Activated CD8-positive, alpha-beta memory T cell treated with anti-CD3 and anti-CD28 coated beads, Interleukin-2, amount 50 U/mL, for 1 hour (primary cell): ENCODE results near the gene PALD1.

Experiments
- DNase-seq: peaks from one replicate; pipeline ENCODE4 v3.0.0-alpha.2; 2020; ENCODE audit errors: extremely low read depth

Gene PALD1

DNA sequence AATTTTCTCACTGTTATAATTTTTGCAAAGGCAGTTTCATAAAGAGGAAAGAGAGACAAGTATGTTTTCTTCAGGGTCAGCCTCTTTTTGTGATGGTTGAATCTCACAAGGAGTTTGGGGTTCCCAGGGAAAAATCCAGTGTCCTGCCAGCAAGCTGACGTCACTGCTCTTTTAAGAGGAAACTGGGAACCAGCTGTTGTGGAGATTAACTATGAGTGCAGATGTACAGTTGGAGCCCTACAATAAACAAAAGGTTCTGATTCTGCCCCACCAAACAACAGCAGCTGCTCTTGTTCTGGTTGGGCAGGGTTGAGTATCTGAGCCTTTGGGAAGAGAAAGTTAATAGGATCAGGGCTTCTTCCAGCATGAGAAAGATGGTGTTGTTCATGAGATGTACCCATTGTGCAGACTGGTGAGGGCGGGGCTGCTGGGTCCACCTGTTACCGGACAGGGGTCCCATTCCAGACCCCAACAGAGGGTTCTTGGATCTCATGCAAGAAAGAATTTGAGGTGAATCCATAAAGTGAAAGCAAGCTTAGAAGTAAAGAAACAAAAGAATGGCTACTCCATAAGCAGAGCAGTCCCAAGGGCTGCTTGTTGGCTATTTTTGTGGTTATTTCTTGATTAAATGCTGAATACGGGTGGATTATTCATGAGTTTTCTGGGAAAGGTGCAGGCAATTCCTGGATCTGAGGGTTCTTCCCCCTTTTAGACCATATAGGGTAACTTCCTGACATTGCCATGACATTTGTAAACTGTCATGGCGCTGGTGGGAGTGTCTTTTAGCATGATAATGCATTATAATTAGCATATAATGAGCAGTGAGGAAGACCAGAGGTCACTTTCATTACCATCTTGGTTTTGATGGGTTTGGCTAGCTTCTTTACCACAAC, 111.4 kb downstream of the PALD1 start:
- DNase-seq: no peak

DNA sequence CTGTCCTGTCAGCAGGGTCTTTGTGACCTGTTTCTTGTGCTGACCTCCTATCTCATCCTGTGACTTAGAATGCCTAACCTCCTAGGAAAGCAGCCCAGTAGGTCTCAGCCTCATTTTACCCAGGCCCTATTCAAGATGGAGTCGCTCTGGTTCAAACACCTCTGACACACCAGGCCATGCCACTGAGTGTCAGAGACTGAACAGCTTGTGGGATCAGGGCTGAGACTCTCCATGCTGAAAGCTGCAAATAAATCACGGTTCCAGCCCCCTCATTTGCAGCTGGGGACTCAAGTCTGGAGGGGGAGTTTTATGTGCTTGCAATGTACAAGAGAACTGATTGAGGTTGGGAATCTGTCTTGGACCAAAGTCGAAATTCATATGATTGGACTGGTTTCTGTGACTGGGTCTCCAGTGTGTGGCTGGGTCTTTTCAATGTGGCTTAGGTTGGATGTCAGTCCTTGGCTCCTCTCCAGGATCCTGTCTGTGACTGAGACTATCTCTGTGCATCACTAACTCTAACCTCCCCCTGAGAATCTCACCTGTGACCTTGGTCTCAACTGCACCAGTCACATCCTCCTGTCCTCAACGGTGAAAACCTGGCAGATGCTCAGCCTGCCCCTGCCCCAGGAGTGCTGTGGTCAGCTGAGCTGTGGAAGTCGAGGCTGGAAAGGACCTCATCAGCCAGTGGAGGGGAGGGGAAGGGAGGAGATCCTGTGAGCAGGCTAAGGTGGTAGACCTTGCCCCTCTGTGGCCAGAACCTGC, 112.3 kb downstream of the PALD1 start:
- no peak for DNase-seq

DNA sequence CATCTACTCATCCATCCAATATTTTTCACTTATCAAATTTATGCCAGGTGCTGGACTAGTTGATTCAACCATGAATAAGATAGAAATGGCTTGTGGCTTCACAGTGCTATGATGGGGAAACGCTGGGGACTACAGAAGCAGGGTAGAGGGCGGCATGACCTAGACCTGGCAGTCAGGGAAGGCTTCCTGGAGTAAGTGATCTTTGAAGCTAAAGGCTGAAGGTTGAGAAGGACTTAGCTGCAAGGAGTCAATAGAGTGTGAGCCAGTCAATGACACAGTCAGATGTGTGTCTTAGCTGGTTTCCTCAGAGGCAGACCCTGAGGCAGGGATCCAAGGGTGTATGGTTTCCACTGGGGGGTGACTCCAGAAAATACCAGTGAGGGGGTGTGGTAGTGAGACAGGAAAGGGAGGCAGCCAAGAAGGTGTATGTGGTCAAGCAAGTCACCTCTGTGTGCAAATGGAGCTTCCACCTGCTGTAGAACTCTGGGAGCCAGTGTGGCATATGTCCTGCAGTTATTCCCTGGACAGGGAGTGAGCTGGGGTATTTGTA, 113.7 kb downstream of the PALD1 start:
- DNase-seq: no peak

DNA sequence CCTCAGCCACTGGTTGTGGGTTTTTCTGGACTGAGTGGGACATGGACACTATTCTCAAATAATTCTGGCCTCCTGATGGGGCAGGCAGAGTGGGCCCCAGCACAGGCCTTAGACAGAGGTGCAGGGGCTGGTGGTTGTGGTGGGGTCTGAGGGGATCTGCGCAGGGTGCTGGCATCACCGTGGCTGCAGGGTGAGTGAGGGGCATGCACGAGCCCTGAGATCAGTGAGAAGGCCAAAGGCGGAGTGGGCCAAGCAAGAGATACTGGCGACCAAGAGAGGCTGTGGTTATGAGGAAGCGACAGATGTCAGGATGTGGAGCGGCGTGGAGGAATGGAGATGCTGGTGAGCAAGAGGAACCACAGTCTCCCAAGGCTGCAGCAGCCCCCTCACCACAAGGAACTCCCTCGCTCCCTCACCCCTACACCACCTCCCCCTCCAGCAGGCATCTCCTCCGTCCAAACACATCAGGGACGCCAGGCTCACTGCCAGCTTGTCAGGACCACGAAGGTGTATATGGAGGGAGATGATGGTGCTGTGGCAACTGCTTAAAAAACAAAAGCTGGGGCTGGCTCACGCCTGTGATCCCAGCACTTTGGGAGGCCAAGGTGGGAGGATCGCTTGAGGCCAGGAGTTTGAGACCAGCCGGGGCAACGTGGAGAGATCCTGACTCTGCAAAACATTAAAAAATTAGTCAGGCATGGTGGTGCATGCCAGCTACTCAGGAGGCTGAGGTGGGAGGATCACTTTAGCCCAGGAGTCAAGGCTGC, 114.4 kb downstream of the PALD1 start:
- DNase-seq: no peak

DNA sequence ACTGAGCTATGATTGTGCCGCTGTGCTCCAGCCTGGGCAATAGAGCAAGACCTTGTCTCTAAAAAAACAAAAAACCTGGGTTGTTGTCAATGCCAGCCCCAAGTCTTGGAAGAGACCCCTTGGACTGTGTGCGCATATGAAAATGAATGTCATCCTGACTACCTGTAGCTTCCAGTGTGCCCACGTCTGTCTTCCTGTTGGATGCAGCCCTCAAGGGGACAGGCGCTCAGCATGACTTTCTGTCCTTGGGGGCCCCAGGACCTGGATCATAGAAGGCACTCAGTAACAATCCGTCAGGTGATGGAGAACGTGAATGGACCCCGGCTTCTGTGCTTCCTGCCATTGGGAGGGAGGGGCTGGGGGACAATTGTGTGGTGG, 114.9 kb downstream of the PALD1 start:
- no peak for DNase-seq

DNA sequence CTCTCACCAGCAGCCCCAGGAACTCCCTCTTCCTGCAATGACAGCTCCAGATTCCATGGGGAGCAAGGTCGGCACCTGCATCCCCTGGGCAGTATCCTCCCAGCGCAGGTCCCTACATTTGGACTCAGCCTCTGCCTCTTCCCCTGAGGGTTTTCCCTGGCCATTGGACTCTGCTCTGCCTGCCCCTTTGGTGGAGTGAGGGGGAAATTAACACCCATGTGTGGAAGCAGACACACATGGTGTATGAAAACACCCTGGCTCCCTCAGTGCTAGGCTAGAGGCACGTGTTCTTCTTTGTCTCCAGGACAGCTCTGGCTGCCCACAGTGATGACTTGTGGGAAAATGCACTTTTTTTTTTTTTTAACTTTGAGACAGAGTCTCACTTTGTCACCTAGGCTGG, 115.6 kb downstream of the PALD1 start:
- no peak for DNase-seq

DNA sequence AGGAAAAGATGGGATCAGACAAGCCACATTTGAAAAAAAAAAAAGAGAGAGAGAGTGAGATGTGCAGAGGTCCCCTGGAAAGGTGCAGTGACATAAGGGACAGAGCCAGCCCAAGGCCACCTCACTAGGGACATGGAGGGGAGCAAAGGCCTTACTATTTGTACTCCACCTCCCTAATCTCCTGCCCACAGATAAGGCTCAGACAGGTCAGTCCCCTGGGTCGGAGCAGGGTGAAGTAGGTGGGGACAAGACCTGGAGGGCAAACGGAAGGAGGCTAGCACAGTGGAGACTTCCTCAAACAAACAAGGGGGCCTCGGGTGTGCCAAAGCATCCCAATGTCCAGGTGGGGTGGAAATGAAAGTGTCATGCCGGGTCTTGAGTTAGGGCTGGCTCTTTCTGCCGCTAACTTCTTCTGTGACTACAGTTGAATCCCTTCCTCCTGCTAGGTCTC, 117.0 kb downstream of the PALD1 start:
- no peak for DNase-seq

DNA sequence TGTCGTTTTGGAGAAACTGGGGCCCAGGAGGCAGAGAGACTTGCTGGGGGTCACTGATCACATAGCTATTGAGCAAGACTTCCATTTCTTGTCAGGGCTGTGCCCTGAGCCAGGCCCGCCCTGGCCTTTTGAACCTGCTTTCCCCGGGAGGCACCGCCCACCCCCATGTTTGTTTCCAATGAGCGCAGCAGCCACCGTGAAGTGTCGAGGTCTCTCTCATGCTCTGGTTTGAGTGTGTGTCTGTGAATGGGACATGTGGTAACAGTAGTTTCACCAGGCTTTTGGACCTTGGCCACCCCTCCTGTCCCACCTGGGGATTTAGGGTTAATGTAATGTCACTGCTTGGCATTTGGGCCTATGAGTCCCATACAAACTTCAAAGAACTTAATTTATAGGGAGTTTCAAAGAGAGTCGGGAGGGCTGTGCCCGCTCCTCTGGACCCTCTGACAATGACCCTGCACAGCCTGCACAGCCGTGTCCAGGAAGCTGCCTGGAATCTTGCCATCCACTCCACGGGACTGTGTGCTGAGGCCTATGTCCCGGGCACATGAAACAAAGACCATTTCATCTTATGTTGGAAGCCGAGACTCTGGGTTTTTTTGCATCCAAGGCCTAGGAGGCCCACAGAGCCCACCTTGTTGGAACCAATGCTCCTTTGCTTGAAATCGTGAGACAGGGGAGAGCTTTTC, 117.7 kb downstream of the PALD1 start:
- DNase-seq: no peak

DNA sequence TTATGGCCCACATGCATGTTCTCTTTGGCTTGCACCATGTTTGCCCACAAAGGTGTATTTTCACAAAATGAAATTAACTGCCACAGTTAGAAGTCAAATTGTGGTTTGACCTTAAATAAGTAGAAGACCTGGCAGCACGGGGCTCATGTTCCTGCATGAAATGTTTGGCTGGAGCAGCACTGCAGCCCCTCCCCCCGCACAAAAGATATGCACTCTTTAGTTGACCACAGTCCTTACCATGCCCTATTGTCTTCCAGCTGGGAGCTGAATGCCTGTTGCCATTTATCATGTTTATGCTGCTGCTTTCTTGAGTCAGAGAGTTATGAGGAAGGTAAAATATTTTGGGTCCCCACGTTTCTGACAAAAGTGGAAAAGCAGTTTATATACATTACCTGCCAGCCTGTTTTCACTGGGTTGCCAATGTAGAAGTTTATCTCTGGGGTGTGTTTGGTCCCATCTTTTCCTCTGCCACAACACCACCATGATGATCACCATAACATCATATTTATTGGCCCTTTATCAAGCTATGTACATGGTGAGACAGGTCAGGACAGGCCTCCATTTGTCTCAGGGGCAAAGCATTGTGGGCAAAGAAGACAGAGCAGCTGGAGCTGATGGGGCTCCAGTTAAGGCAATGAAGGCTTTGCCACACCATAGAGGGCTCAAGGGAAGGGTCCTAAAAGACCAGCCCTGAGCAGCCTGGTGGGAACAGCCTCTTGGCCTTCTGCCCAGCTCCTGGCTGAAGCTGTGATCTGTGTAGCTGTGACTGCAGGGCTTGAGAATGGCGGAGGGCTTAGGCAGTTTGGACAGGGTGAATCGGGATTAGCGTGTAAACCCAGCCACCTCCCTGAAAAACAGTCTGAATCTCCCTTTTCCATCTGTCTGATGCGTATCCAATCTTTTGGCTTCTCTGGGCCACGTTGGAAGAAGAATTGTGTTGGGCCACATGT, 118.6 kb downstream of the PALD1 start:
- no peak for DNase-seq

DNA sequence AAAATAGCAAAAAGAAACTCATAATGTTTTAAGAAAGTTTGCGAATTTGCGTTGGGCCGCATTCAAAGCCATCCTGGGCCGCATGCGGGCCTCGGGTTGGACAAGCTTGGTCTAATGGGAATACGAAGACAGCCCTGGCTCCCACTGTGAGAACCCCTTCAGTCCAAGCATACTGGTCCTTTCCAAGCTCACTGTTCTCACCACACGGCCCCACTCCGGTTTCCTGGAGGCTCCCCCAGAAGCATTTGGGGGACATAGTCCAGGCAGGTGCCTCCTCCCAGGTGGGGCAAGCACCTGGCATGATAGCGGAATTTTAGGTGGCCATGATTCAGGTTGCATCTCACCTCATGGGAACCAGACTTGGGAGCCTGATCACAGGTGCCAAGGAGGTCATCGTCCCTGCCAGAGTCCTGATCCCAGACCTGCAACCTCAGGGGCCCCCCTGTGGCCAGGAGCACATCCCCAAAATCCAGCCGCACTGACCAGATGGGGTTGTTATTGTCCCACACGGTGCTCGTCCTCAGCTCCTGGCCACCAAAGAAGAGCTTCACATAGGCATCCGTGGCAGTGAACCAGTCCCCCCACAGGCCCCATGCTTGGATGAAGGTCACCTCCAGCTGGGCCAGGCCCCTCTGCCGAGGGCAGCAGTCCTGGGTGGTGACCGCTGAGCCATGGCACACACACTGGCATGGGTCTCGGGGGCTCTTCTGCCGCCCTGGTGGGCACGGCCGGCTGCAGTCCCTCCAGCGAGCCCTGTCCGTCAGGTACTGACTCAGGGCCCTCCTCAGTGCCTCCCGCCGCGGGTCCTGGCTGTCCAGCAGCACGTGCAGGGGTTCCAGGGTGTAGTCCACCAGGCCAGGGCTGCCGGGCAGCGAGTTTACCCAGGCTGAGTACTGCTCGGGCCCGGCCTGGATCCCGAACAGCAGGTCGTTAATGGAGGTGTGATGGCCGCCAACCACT, 119.6 kb downstream of the PALD1 start:
- no peak for DNase-seq

DNA sequence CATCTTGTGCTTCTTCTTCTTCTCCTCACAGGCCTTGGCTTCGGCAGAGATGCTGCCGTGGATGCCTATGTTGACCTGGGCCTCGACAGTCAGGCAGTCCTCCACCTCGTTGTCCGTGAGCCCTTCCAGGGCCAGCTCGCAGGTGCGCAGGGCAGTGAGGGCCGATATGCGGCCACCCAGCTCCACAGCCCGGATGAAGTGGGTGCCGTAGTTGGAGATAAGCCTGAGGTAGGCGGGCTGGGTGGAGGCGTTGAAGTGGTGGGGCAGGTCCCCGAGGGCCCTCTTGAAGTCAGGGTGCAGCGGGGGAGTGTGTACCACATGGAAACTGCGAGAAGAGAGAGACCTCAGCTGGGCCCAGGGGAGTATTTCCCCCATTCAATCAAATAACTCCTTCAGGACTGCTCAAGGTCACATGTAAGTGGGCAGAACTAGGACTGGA, 120.3 kb downstream of the PALD1 start:
- DNase-seq: no peak

DNA sequence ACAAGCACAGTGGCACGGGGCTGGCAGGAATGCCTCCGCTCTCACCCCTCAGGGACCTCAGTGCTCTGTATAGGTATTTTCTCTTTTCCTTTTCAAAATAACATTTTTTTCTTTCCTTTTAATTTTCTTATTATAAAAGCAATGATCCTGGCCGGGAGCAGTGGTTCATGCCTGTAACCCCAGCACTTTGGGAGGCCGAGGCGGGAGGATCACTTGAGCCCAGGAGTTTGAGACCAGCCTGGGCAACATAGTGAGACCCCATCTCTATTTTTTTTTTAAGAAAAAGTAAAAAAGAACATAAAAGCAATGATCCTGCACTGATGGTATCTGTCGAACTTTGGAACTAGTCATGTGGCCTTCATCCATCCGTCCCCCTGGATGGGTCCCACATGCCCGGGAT, 120.8 kb downstream of the PALD1 start:
- no peak for DNase-seq

DNA sequence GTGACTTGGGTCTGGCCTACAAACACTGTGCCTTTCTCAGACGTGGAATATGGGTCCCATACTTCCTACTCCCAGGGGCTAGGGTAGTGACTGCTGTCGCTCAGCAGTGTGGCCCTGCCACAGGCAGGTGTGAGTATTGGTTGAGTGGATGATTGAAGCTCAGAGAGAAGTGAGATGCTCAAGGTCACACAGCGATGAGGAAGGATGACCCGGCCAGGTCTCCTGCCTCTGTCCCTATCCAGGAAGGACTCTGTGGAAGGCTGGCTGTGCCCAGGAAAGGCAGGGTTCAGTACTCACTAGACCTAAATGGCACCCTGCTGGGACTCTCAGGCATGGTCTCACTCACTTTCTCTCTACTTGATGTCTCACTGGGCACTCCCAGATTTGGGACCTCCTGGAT, 121.2 kb downstream of the PALD1 start:
- DNase-seq: no peak

DNA sequence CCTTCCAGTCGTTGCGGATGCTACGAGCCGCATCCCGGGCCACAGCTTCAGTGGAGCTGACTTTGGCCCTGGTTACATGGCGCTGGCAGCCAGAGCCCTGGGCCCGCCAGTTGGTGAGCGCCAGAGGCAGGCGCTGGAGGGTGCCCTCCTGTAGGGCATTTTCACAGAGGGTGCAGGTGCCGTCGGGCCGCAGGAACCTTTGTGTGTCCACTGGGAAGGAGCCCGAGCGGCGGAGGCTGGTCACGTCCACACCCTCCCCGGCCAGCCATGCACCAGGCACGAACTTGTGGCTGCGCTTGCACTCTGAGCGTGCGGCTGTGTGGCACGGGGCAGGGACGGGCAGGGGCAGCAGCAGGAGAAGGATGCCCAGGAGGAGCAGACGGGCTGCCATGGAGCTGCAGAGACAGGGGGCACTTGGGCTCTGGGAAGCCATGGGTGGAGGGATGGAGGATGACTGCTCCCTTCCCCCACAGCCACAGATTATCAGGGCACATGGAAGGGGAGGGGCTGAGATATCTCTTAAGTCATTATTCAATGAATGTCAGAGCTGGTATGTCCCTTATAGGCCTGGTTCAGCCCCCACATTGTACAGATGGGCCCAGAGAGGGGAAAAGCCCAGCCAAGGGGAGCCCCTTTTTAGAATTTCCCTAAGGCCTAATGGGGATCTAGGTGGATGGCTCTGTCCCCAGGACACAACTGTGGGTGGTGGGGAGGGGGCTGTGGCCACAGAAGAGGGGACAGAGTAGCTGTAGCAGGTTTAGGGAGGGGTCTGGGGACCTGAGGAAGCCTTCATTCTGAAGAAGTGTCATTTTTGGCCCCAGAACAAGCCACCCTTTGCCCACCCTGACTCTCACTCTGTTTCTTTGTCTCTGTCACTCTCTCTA, 122.2 kb downstream of the PALD1 start:
- no peak for DNase-seq

DNA sequence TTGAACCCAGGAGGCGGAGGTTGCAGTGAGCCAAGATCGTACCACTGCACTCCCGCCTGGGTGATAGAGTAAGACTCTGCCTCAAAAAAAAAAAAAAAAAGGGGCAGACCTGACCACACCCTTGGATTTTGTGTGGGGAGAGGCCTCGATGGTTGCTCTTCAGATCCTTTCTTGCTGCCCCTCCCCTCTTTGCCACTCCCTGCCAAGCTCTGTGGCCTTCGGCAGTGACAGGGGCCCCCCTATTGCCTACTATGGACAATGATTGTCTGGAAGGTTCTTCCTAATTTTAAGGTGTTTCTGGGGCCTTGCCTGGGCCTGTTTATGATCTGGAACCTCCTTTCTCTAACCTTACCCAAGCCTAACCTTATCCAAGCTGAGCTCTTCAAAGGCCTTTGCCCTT, 123.2 kb downstream of the PALD1 start:
- DNase-seq: no peak

DNA sequence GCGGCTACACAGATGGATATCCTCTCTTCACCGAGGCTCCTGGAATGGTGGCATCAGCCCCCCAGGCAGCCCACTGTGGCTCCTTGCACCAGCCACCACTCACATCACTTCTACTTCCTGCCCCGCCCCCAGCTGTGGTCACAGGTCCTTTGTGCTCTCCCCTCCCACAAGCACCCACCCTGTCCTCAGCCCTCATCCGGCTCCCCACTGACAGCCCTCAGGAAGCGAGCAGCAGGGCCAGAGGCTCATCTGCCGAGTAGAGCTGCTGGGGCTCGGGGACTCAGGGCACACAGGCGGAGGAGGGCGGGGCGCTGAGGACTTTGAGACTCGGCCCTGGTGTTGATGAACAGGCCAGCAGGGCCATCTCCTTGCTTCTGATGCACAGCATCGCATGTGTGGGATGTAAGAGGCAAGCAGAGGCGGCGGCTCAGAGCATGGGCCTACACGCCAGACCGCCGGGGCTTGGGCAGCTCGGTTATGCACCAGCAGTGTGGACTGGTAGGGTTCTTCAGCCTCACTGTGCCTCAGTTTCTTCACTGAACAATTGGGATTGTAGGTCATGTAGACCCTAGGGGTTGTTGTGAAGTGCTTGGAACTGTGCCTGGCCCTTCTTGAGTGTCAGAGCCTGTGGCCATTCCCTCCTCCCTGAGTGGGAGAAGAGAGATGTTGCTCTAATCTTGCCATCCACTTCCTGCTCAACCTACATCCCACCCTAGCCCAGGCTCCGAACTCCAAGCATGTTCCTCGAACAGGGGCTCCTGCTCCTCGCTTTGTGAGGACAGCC, 124.3 kb downstream of the PALD1 start, which contains the start of gene PRF1:
TSS of gene PRF1 (minus strand) at position 77 of the 784 bp plus-strand sequence. CDS start 1,839 bp downstream, outside the sequence.
- peak; percentile 63 for DNase-seq

DNA sequence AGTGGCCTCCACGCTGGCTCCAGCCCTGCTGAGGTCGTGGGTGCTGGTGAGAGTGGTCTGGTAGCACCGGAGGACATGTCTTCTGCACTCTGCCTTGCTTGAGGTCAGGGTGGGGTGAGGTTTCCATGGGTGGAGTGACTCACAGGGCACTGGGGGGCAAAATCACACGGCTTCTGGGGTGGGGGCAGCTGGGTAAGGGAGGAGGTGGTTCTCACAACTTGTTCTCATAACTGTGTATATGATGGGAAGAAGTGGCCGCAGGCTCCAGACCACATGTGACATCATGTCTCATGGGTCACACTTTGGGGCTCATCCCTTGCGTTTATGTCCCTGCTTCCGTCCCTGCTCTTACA, 124.9 kb downstream of the PALD1 start:
- peak; percentile 25 for DNase-seq
